Urinary bladder (tissue), 4 donors: ENCODE results near the gene MAP3K6. TPM values are rescaled to one million over a fixed set of nuclear protein-coding genes. Genes with fewer than 3 reads are reported as not detected.
"Not testable (repeated sequence)": the region's sequence is repeated elsewhere in the genome, so short reads cannot be mapped to it uniquely, and the experiment has no call there.

Experiments
- DNase-seq: peaks from one replicate; pipeline ENCODE4 v3.0.0-alpha.2; 2015; ENCODE audit errors: extremely low spot score
- H3K27ac ChIP-seq: one replicate; pipeline ENCODE4 v1.5.1; 2013; ENCODE audit warnings: low read depth, mild to moderate bottlenecking, moderate library complexity
- H3K36me3 ChIP-seq: one replicate; pipeline ENCODE4 v1.6.1; 2013; ENCODE audit warnings: mild to moderate bottlenecking, moderate library complexity; ENCODE audit not compliant: insufficient read depth
- H3K4me1 ChIP-seq: one replicate; pipeline ENCODE4 v1.6.1; 2013; ENCODE audit warnings: mild to moderate bottlenecking, moderate library complexity; ENCODE audit not compliant: insufficient read depth
- H3K4me3 ChIP-seq: one replicate; pipeline ENCODE4 v1.5.1; 2013; ENCODE audit warnings: low read depth, low read length
- WGBS: extraction: QIAGEN DNeasy Blood & Tissue Kit; methylation state at CpG from one replicate; pipeline ENCODE4 v1.1.7; 2013; 5-methylcytosine and 5-hydroxymethylcytosine counted together
- polyA plus RNA-seq: library from polyadenylated mRNA; stranded (reverse); fragments of 200-250 nt; gene quantifications from one replicate; pipeline ENCODE4 v1.2.3, GENCODE V29; 2013
- total RNA-seq: library from RNA; depleted of rRNA; stranded (reverse); fragments of >200 nt; gene quantifications from one replicate; pipeline ENCODE4 v1.2.3, GENCODE V29; 2014
- donor health status: healthy with polysubstance abuse.
- donor health status: healthy.

Gene MAP3K6
- 10.1 TPM for total RNA-seq
- polyA plus RNA-seq: 83.3 TPM

DNA sequence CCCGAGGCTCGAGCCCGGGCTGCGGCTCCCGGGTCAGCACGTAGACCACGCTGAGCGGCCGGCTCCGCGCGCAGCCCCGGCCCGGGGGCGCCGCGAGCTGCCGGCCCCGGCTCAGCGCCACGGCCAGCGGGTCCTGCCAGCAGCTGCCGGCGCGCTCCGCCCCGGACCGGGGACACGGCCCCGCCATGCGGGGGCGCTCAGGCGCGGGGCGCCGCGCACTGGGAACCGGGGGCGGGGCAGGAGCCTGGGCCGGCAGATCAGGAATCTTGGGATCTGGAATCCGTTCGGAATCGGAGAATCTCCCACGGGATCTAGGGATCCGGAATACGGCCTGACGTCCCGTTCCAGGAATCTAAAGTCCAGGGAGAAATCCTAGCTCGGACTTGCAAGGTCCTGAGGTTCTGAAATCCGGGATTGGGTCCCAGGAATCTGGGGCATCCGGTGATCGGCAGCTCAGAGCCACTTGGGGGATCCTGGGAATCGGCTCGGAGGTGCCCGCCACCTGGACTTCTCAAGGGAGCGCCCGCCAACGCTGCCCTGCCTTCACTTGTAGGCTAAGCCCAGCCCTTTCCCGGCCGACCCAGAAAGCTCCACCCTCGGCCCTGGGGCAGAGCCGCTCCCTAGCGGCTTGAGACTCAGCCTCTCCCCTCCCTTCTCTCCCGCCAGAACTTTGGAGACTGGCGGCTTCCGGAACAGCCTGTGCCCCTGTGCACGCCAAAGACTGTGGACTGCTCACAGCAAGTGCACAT lies at the start of gene MAP3K6:
MAP3K6 (minus strand) TSS at position 551 of the 749 bp plus-strand sequence; CDS start at position 187, 364 bp downstream.
- Histone ChIP-seq H3K27ac (peak within 1 kb of the TSS; percentile 91), H3K4me1 (no peaks in the 10 kb centered on the region), H3K36me3 (no peaks in the 10 kb centered on the region), H3K4me3 (peak within 1 kb of the TSS; percentile 78)
- DNase-seq: peak; percentile 69
- under 1% methylated on average over 67 of the region's 67 CpGs for WGBS

DNA sequence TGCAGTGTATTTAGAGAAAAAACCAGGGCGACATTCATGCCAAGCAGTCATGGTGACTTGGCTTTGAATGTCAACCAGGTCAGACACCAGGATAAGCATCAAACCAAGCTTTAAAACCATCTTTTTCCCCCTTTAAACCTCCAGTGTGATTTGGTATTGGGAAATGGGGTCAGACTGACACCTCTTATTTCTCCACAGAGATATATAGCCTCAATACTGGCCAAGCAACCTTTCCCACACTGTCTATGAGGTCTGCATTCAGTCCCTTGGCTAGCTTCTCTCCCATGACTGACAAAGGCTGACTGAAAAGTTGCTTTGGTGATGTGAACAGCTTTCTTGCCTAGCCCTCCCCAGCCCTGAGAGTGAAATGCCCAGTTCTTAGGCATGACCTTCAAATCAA lies 47.3 kb upstream of the MAP3K6 start:
- 96% methylated on average over 1 of the region's 1 CpG for WGBS
- H3K4me3 ChIP-seq: no peak overlapping the region
- H3K36me3 ChIP-seq: peaks cover 9% of the 10 kb centered on the region
- peak overlapping the region; percentile 48 for H3K27ac ChIP-seq
- DNase-seq: no peak
- H3K4me1 ChIP-seq: peaks cover 1% of the 10 kb centered on the region

DNA sequence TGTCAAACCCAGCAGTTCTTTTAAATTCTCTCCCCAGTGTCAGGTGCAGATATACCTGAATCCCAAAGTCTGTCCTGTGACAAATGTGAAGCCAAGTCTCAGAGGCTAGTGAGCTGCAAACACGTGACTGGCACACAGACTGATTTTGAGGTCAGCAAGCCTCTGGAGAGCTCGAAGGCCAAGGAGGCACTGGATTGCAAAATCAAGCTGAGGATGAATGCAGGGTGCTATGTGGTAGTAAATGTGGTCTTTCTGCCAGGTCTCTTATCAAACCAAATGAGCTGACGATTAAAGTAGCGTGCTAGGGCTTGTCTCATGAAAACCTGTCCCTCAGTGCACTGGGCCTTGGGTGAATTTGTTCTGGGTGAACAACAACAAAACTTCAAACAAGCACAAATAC lies 46.2 kb upstream of the MAP3K6 start:
- Histone ChIP-seq H3K36me3 (peaks cover 9% of the 10 kb centered on the region), H3K4me3 (no peak overlapping the region), H3K4me1 (peaks cover 1% of the 10 kb centered on the region), H3K27ac (peak overlapping the region; percentile 66)
- WGBS: 84% methylated on average over 4 of the region's 4 CpGs
- no peak for DNase-seq

DNA sequence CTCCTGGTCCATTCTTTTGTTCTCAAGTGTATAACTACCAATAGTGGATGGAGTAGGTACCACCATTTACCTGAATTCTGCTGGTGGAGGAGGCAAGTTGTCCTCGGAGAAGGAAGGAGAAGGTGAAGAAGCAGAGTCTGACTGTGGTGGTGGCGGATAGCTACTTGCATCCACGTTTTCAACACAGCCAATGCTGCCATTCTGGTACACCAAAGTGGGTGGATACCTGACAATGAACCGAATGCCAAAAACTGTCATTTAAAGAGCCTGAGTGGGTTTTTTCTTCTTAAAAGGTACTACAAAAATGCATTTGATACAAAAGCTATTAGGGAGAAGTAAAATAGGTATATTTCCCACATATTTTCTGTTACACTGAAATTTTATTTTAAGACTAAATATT lies 45.7 kb upstream of the MAP3K6 start:
- Histone ChIP-seq H3K36me3 (peaks cover 9% of the 10 kb centered on the region), H3K4me1 (peaks cover 1% of the 10 kb centered on the region), H3K27ac (no peak overlapping the region), H3K4me3 (no peak overlapping the region)
- 88% methylated on average over 4 of the region's 4 CpGs for WGBS
- no peak for DNase-seq

GRCh38 chr1:27410709-27411108 lies 43.9 kb upstream of the MAP3K6 start:
- Histone ChIP-seq H3K4me3 (no peak overlapping the region), H3K27ac (no peak overlapping the region), H3K36me3 (peaks cover 8% of the 10 kb centered on the region), H3K4me1 (peaks cover under 1% of the 10 kb centered on the region)
- no peak for DNase-seq
- WGBS: 87% methylated on average over 2 of the region's 2 CpGs

- 93% methylated on average over 11 of the region's 11 CpGs for WGBS
- Histone ChIP-seq H3K36me3 (peaks cover 5% of the 10 kb centered on the region), H3K27ac (no peak overlapping the region), H3K4me1 (no peaks in the 10 kb centered on the region), H3K4me3 (no peak overlapping the region)
- no peak for DNase-seq
Measured at GRCh38 chr1:27409669-27410068, 42.9 kb upstream of the MAP3K6 start.

- DNase-seq: no peak
- 93% methylated on average over 9 of the region's 9 CpGs for WGBS
- no peak overlapping the region for H3K27ac ChIP-seq
Measured at GRCh38 chr1:27408151-27408550, 41.4 kb upstream of the MAP3K6 start.

DNA sequence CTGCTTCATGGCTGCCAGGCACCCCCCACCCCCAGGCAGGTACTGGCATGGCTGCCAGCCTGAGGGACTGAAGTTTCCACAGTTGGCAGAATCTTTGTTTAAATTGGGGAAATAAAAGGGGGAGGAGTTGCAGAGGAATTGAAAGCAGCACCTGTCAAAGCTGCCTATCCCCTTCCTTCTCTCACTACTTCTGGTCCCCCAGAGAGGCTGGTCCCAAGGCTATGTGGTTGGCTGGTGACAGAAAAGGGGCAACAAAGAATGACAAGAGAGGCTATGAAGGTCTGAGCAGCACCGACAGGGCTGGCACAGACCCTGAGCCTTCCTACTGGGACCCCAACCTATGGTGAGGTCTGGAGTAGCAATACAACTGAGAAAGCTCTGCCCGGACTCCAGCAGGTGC lies 40.0 kb upstream of the MAP3K6 start:
- not testable (repeated sequence) for H3K27ac ChIP-seq

More at GRCh38 chr1:27408151-27408550, 41.4 kb upstream of the MAP3K6 start:
- Histone ChIP-seq H3K4me1 (no peaks in the 10 kb centered on the region), H3K4me3 (no peak overlapping the region), H3K36me3 (peaks cover 2% of the 10 kb centered on the region)

GRCh38 chr1:27406362-27406680 lies 39.6 kb upstream of the MAP3K6 start:
- H3K4me1 ChIP-seq: no peaks in the 10 kb centered on the region
- peak overlapping the region; percentile 48 for H3K27ac ChIP-seq
- H3K36me3 ChIP-seq: peaks cover 2% of the 10 kb centered on the region
- no peak overlapping the region for H3K4me3 ChIP-seq
- DNase-seq: no peak
- WGBS: 67% methylated on average over 4 of the region's 4 CpGs

More for the DNA sequence above, 40.0 kb upstream of the MAP3K6 start:
- not testable (repeated sequence) for H3K4me3 ChIP-seq, DNase-seq, H3K36me3 ChIP-seq, H3K4me1 ChIP-seq
- 86% methylated on average over 2 of the region's 2 CpGs for WGBS

- DNase-seq, H3K4me3 ChIP-seq, H3K4me1 ChIP-seq, H3K27ac ChIP-seq, H3K36me3 ChIP-seq: not testable (repeated sequence)
- WGBS: 59% methylated on average over 17 of the region's 18 CpGs
Measured at GRCh38 chr1:27405598-27406361, 39.0 kb upstream of the MAP3K6 start.

- 50% methylated on average over 13 of the region's 13 CpGs for WGBS
- H3K27ac ChIP-seq: no peak overlapping the region
- no peak overlapping the region for H3K4me3 ChIP-seq
Measured at GRCh38 chr1:27405074-27405473, 38.3 kb upstream of the MAP3K6 start.

GRCh38 chr1:27403931-27404330 lies 37.2 kb upstream of the MAP3K6 start:
- H3K4me1 ChIP-seq: no peaks in the 10 kb centered on the region
- no peaks in the 10 kb centered on the region for H3K36me3 ChIP-seq
- H3K4me3 ChIP-seq: no peak overlapping the region
- peak overlapping the region; percentile 81 for H3K27ac ChIP-seq
- DNase-seq: no peak

More at GRCh38 chr1:27405074-27405473, 38.3 kb upstream of the MAP3K6 start:
- DNase-seq: no peak
- Histone ChIP-seq H3K36me3 (no peaks in the 10 kb centered on the region), H3K4me1 (no peaks in the 10 kb centered on the region)

DNA sequence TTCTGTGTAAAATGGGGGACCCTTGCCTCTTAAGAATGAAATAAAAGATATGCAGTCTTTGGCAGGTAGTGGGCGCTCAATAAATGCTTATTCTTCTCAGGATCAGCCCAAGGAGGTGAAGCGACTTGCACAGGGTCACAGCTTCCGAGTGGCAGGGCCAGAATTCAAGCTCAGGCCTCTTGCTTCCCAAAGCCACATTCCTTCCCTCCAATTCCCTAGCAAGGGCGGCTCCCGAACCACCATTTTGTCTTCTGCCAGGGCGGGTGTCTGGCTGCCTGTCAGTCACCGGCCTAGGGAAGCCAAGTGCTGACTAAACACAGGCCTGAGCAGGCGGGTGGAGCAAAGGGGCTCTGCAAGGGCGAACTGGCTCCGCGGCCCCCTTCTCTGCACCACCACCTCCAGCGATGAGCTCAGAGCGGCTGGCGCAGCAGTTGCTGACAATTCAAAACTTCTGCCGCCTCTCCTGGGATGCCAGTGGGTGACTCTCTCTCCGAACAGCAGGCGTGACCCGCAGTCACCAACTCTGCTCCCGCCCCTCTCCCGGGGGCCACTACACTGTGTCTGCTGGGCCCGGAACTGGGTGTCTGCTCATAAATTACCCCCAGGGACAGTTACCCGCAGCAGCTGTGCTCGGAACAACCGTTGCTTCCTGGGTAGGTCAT lies 36.4 kb upstream of the MAP3K6 start:
- WGBS: 18% methylated on average over 24 of the region's 24 CpGs
- no peaks in the 10 kb centered on the region for H3K4me1 ChIP-seq

DNA sequence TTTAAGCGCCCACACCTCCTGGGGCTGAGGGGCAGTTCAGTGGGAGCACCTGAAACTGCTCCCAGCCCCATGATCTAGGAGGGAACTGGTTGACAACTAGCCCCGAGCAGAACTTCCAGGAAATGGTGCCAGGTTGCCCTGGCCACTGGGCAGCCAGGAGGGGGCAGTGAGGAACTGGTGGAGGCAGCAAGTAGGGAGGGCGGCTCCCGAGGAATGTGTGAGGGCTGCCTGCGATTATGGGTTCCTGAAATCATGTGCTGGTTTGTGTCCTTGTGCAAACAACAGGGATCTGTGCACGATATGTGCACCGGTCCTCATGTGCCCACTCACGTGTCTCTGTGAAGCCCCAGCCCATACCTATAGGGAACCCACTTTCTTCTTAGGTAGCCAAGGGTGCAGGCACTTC lies 35.6 kb upstream of the MAP3K6 start:
- no peak overlapping the region for H3K4me3 ChIP-seq
- no peak for DNase-seq
- no peaks in the 10 kb centered on the region for H3K36me3 ChIP-seq
- H3K27ac ChIP-seq: peak overlapping the region; percentile 81
- H3K4me1 ChIP-seq: no peaks in the 10 kb centered on the region
- 25% methylated on average over 8 of the region's 8 CpGs for WGBS

More for the DNA sequence above, 36.4 kb upstream of the MAP3K6 start:
- no peak for DNase-seq
- Histone ChIP-seq H3K4me3 (no peak overlapping the region), H3K36me3 (no peaks in the 10 kb centered on the region), H3K27ac (peak overlapping the region; percentile 81)
